GM23248 (cell line): ENCODE measurements around the gene ZSCAN10. TPM values are rescaled to one million over a fixed set of nuclear protein-coding genes. Genes with fewer than 3 reads are reported as not detected.
"Not testable (repeated sequence)": the region's sequence is repeated elsewhere in the genome, so short reads cannot be mapped to it uniquely, and the experiment has no call there.

ENCODE experiments used
- DNase-seq: peaks from one replicate; pipeline ENCODE4 v3.0.0-alpha.2; 2015
- H2AFZ ChIP-seq: fragments of 200-600 bp; sonication (generic); 2 replicates; pipeline ENCODE4 v1.6.1; 2016; ENCODE audit warnings: antibody characterized with exemption
- H3F3A ChIP-seq: fragments of 200-600 bp; sonication (generic); 2 replicates; pipeline ENCODE4 v1.6.1; 2016; ENCODE audit warnings: mild to moderate bottlenecking, antibody characterized with exemption, mixed run types; ENCODE audit not compliant: insufficient read depth
- H3K27ac ChIP-seq: fragments of 200-600 bp; sonication (generic); 2 replicates; pipeline ENCODE4 v1.5.1; 2016; ENCODE audit warnings: mild to moderate bottlenecking
- H3K27me3 ChIP-seq: fragments of 200-600 bp; sonication (generic); replicated peaks from 2 replicates; pipeline ENCODE4 v1.6.1; 2016; ENCODE audit warnings: mild to moderate bottlenecking; ENCODE audit not compliant: insufficient read depth
- H3K36me3 ChIP-seq: fragments of 200-600 bp; sonication (generic); 2 replicates; pipeline ENCODE4 v1.6.1; 2016; ENCODE audit warnings: low read depth, mild to moderate bottlenecking
- H3K4me1 ChIP-seq: fragments of 200-600 bp; sonication (generic); 2 replicates; pipeline ENCODE4 v1.6.1; 2016; ENCODE audit warnings: mild to moderate bottlenecking; ENCODE audit not compliant: insufficient read depth
- H3K4me2 ChIP-seq: fragments of 200-600 bp; sonication (generic); one replicate; pipeline ENCODE4 v1.6.1; 2016; ENCODE audit warnings: mild to moderate bottlenecking; ENCODE audit not compliant: unreplicated experiment
- H3K4me3 ChIP-seq: fragments of 200-600 bp; sonication (generic); 2 replicates; pipeline ENCODE4 v1.5.1; 2016; ENCODE audit warnings: mild to moderate bottlenecking
- H3K79me2 ChIP-seq: fragments of 200-600 bp; sonication (generic); 2 replicates; pipeline ENCODE4 v1.6.1; 2016; ENCODE audit warnings: mild to moderate bottlenecking; ENCODE audit not compliant: insufficient read depth
- H3K9ac ChIP-seq: fragments of 200-600 bp; sonication (generic); 2 replicates; pipeline ENCODE4 v1.6.1; 2016; ENCODE audit warnings: mild to moderate bottlenecking
- H3K9me2 ChIP-seq: fragments of 200-600 bp; sonication (generic); 2 replicates; pipeline ENCODE4 v1.6.1; 2016; ENCODE audit warnings: mixed run types, mild to moderate bottlenecking, moderate library complexity; ENCODE audit not compliant: insufficient read depth
- H3K9me3 ChIP-seq: fragments of 200-600 bp; sonication (generic); one replicate; pipeline ENCODE4 v1.6.1; 2017; ENCODE audit warnings: low read depth
- H4K20me1 ChIP-seq: fragments of 200-600 bp; sonication (generic); 2 replicates; pipeline ENCODE4 v1.6.0; 2016; ENCODE audit not compliant: insufficient read depth
- EZH2 ChIP-seq: fragments of 200-600 bp; sonication (generic); IDR thresholded peaks from 2 replicates; pipeline ENCODE4 v1.6.1; 2018; ENCODE audit warnings: antibody characterized with exemption, mild to moderate bottlenecking; ENCODE audit not compliant: insufficient read depth, poor library complexity, severe bottlenecking
- EZH2phosphoT487 ChIP-seq: fragments of 200-600 bp; sonication (generic); IDR thresholded peaks from 2 replicates; pipeline ENCODE4 v1.6.1; 2018; ENCODE audit warnings: antibody characterized with exemption, moderate library complexity, mild to moderate bottlenecking, low read depth; ENCODE audit not compliant: insufficient read depth
- WGBS, 2 experiments: methylation state at CpG; one replicate each; pipeline ENCODE4 v1.1.6; 2015 to 2017; ENCODE audit warnings: low lambda C conversion rate in 2 of 2, low coverage in 1 of 2; ENCODE audit errors: missing lambda C conversion rate in 2 of 2; 5-methylcytosine and 5-hydroxymethylcytosine counted together
- in situ Hi-C: fragments of 300-500 bp; cut with MboI; formaldehyde crosslinking; loops from 2 replicates; pipeline ENCODE4 v1.15.0; 2020
- polyA plus RNA-seq: library from polyadenylated mRNA; unstranded; fragments of >200 nt; fragmentation: Nextera tagmentation; extraction: Ambion mirVana; gene quantifications from 2 replicates; pipeline ENCODE4 v1.2.1, GENCODE V29; 2016
- total RNA-seq: library from RNA; depleted of rRNA; stranded (reverse); fragments of >200 nt; shearing (Covaris generic); gene quantifications from 2 replicates; pipeline ENCODE4 v1.2.3, GENCODE V29; 2014

Gene ZSCAN10
- total and polyA plus RNA-seq, 2 experiments from 2014 or later: 0.08 TPM; not detected in 1

- H3K4me3 ChIP-seq: no peak overlapping the region
- no peak overlapping the region for H3K4me2 ChIP-seq
- H3K27me3 ChIP-seq: peaks cover 38% of the 10 kb centered on the region
- 20 to 22% methylated on average over 10 of the region's 10 CpGs for WGBS, 2 experiments
- no peak for DNase-seq
- no peaks in the 10 kb centered on the region for H3K9me2 ChIP-seq
- H3K36me3 ChIP-seq: no peaks in the 10 kb centered on the region
- no peak overlapping the region for H2AFZ ChIP-seq
- in situ Hi-C loops: no loop called here
- no peak for TF ChIP-seq EZH2
- no peak for TF ChIP-seq EZH2phosphoT487
- no peak overlapping the region for H3K9ac ChIP-seq
- H3K9me3 ChIP-seq: no peaks in the 10 kb centered on the region
- no peaks in the 10 kb centered on the region for H3K4me1 ChIP-seq
- no peaks in the 10 kb centered on the region for H4K20me1 ChIP-seq
- H3F3A ChIP-seq: no peaks in the 10 kb centered on the region
- no peaks in the 10 kb centered on the region for H3K79me2 ChIP-seq
- no peak overlapping the region for H3K27ac ChIP-seq
Measured at GRCh38 chr16:3075523-3075915, 23.6 kb downstream of the ZSCAN10 start.

- Histone ChIP-seq H3K36me3 (no peaks in the 10 kb centered on the region), H3K27me3 (peaks cover 38% of the 10 kb centered on the region)
- 34 to 47% methylated on average over 8 to 9 of the region's 9 CpGs for WGBS, 2 experiments
Measured at GRCh38 chr16:3074860-3075522, 24.1 kb downstream of the ZSCAN10 start.

GRCh38 chr16:3073448-3073847 lies 25.6 kb downstream of the ZSCAN10 start:
- in situ Hi-C loops: no loop called here
- Histone ChIP-seq H3K79me2 (no peaks in the 10 kb centered on the region), H3K9me3 (no peaks in the 10 kb centered on the region), H4K20me1 (no peaks in the 10 kb centered on the region), H3K9ac (no peak overlapping the region), H3K4me1 (no peaks in the 10 kb centered on the region), H3K36me3 (no peaks in the 10 kb centered on the region), H3K27ac (no peak overlapping the region), H3K4me3 (no peak overlapping the region), H3K9me2 (no peaks in the 10 kb centered on the region), H3F3A (no peaks in the 10 kb centered on the region), H3K4me2 (no peak overlapping the region), H2AFZ (no peak overlapping the region), H3K27me3 (peaks cover 24% of the 10 kb centered on the region)
- no peak for DNase-seq
- no peak for TF ChIP-seq EZH2phosphoT487
- TF ChIP-seq EZH2: no peak
- 83 to 85% methylated on average over 7 of the region's 7 CpGs for WGBS, 2 experiments

More at GRCh38 chr16:3074860-3075522, 24.1 kb downstream of the ZSCAN10 start:
- Histone ChIP-seq H3K9ac (no peak overlapping the region), H3K4me1 (no peaks in the 10 kb centered on the region), H3F3A (no peaks in the 10 kb centered on the region), H2AFZ (no peak overlapping the region), H3K4me2 (no peak overlapping the region), H3K4me3 (no peak overlapping the region), H3K27ac (no peak overlapping the region), H3K9me3 (no peaks in the 10 kb centered on the region), H4K20me1 (no peaks in the 10 kb centered on the region), H3K9me2 (no peaks in the 10 kb centered on the region), H3K79me2 (no peaks in the 10 kb centered on the region)
- TF ChIP-seq EZH2: no peak
- DNase-seq: no peak
- in situ Hi-C loops: no loop called here

- H2AFZ ChIP-seq, in situ Hi-C loops, H3K27ac ChIP-seq, H4K20me1 ChIP-seq, H3K4me2 ChIP-seq, H3K36me3 ChIP-seq, H3F3A ChIP-seq, H3K4me1 ChIP-seq, H3K9me3 ChIP-seq, H3K9ac ChIP-seq, H3K4me3 ChIP-seq, H3K9me2 ChIP-seq, H3K79me2 ChIP-seq, DNase-seq: not testable (repeated sequence)
- WGBS, 2 experiments: 62 to 69% methylated on average over 14 to 15 of the region's 18 CpGs
- peaks cover 17% of the 10 kb centered on the region for H3K27me3 ChIP-seq
Measured at GRCh38 chr16:3072576-3073263, 26.4 kb downstream of the ZSCAN10 start.

- DNase-seq, in situ Hi-C loops, H3K4me2 ChIP-seq, H3K27ac ChIP-seq, H3K9me2 ChIP-seq, H3K4me1 ChIP-seq, H3K9me3 ChIP-seq, H3K9ac ChIP-seq, H3F3A ChIP-seq, H2AFZ ChIP-seq, H3K36me3 ChIP-seq, H3K79me2 ChIP-seq, H4K20me1 ChIP-seq, H3K4me3 ChIP-seq: not testable (repeated sequence)
- H3K27me3 ChIP-seq: peaks cover 11% of the 10 kb centered on the region
- 40 to 41% methylated on average over 3 to 4 of the region's 4 CpGs for WGBS, 2 experiments
Measured at GRCh38 chr16:3072148-3072547, 26.9 kb downstream of the ZSCAN10 start.
